Subcutaneous adipose tissue (tissue), 4 donors: Measurements from ENCODE around the gene CCR1. TPM values are rescaled to one million over a fixed set of nuclear protein-coding genes. Genes with fewer than 3 reads are reported as not detected.

Source experiments
- total RNA-seq, 4 donors: library from RNA; depleted of rRNA; stranded (reverse); fragments of >200 nt; gene quantifications; one replicate each; pipeline ENCODE4 v1.1.0, GENCODE V29; 2016
- TF ChIP-seq, protein P1 (sequence below): fragments of 450-650 bp; IDR thresholded peaks from one replicate; pipeline ENCODE4 v1.5.1; 2016; ENCODE audit warnings: low read depth, mild to moderate bottlenecking, control low read depth, antibody characterized with exemption, moderate library complexity

Gene CCR1
- total RNA-seq, 4 donors from 2014 or later: 8.7 to 81.9 (median 20.1) TPM

DNA sequence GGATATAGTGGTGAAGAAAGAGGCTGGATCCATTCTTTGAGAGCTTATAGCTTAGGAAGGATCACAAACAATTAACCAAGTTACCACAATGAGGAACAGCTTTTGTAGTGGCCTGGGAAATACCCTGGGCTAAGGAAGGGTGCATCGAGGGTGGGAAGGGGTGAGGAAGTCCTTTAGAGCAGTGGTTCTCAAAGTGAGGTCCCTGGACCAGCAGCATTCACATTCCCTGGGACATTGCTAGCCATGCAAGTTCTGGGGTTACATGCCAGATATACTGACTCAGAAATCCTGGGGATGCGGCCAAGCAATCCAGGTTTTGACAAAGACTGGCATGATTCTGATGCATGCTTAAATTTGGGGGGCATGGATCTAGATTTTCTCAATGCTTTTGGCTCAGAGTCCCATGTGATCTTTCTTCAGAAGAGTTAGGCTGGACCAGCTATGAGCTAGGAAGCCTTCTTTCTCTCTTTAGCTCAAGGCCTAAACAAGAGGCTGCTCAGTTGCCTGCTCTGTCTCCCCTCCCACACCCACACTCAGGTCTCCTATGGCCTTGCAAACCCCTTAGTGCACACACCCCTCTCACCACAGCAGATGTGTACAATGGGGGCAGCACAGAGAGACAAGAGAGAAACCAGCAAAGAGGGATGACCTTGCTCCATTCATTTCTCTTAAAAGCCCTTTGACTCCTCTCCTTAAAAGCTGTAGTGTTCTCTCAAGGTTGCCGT lies 1.8 kb upstream of the CCR1 start:
- TF ChIP-seq, protein P1, sequence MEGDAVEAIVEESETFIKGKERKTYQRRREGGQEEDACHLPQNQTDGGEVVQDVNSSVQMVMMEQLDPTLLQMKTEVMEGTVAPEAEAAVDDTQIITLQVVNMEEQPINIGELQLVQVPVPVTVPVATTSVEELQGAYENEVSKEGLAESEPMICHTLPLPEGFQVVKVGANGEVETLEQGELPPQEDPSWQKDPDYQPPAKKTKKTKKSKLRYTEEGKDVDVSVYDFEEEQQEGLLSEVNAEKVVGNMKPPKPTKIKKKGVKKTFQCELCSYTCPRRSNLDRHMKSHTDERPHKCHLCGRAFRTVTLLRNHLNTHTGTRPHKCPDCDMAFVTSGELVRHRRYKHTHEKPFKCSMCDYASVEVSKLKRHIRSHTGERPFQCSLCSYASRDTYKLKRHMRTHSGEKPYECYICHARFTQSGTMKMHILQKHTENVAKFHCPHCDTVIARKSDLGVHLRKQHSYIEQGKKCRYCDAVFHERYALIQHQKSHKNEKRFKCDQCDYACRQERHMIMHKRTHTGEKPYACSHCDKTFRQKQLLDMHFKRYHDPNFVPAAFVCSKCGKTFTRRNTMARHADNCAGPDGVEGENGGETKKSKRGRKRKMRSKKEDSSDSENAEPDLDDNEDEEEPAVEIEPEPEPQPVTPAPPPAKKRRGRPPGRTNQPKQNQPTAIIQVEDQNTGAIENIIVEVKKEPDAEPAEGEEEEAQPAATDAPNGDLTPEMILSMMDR: no peak

DNA sequence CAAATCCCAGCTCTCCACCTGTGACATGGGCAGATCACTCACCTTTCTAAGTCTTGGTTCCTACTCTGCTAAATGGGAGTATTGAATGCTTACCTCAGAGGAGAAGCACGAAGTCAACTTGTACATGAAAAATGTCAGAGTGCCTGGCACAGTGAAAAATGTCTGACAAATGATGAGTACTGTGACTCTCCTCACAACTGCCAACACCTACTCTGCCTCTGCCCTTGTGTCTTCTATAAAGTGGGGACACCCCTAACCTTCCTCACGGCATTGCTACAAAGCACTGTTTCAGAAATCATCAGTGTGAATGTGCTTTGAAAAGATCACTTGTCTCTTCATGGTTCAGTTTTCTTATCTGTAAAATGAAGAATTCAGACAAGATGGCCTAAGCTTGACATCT lies 940 bp upstream of the CCR1 start:
- TF ChIP-seq, protein P1: no peak

DNA sequence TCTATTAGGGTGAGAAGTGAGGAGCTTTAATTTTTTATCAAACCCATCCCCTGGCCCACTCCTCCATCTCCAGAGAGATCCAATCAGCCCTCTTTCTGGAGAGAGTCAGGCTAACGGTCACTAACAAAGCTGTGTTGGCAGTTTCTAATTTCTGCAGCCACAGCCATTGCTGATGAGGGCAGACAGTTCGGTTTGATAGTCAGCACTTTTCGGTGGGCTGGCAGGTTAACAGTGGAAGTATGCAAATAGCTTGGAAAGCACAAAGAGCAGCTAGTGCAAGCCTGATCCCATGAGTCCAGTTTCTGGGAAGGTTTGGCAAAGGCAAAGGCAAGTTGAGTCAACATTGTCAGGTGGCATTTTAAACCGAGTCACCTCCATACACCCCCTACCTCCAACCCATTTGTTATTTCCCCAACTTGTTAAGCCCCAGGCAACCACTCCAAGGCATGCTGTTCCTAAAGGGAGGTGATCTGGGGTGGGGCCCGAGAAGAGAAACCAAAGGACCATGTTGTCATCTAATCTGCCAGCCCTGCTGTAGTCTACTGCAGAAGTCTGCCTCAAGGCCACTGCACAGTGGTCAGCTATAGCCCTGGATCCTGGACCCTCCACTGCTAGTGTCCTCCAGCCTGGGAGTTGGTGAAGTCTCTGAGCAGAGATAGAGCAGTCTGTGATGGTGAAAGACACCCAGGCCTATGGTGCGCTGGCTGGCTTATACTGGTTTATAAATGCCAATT lies 1.7 kb downstream of the CCR1 start:
- TF ChIP-seq, protein P1: no peak

DNA sequence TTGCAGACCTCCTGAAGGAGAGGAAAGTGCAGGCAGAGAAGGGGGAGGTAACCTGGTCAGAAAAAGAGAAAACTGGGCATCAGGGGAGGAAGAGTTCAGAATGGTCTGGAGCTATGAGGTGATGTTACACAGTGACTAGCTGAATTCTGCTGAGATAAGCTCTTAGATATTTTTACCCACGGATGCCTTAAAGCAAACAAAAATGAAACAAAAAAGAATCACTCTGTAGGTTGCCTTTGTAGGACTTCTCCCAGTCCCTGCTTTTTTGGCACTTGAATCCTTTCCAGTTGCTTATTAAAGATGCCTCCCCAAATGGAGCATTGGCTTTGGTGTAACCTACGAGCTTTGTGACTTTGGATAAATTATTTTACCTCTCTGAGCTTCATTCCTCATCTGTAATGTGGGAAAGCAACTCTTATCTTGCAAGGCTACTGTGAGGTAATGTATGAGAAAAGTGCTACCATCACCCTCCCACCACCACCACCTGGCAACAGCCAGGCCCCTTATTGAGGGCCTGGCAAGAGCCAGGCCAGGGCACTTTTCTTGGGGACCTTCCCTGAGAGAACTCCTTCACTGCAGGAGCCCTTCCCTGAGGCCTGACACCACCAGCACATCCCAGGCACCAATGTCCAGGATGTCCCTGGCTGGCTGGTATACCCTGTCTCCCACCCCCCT lies 2.7 kb downstream of the CCR1 start:
- TF ChIP-seq, protein P1: no peak

DNA sequence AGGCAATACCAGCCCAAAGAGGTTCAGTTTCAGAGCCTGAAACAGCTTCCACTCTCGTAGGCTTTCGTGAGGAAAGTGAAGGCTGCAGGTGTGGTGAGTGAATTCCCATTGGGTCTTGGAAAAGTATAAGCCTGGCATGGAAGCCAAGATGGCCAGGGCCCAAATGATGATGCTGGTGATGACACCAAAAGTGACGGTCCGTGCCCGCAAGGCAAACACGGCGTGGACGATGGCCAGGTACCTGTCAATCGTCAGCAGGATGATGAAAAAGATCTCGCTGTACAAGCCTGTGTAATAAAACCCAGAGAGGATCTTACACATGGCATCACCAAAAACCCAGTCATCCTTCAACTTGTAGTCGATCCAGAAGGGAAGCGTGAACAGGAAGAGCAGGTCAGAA lies 4.4 kb downstream of the CCR1 start:
- TF ChIP-seq, protein P1: no peak

DNA sequence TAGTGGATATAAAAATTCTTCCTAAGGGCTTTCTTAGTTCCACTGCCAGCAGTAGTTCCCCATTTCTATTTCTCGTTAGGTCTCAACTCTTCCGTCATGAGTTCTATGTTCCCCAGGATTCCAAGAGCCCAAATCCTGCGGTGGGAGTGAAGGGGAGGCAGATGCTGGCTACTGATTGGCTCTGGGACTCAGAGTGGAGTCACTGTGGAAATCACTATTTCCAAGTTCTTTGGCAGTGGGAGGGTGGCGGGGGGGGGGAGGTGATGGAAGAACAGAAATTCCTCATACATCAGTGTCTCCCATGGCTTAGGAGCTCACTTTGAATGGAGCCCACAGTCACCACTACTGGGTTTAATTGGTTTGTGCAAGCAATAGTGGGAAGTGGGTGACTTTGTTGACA lies 5.6 kb downstream of the CCR1 start:
- TF ChIP-seq, protein P1: no peak

DNA sequence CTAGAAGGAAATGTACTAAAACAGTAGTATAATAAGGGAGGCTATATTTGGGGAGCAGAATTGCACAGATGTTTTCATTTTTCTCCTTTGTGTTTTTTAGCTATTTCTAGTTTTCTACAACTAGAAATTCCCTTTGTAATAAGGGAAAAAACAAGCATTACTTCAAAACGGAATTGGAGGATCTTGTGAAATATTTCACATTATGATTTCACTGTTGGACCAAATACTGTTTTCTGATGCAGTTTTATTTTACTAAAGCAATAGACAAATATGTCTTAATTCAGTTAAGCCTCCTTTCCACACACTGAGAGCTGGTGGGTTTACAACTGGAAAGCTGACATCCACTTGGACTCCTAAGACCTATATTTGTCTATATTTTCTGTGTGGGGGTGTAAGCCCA lies 7.3 kb downstream of the CCR1 start:
- TF ChIP-seq, protein P1: no peak
